SU-DHL-6 (cell line): ENCODE data around the gene PEX10.
"Not testable (repeated sequence)": the region's sequence is repeated elsewhere in the genome, so short reads cannot be mapped to it uniquely, and the experiment has no call there.

ENCODE experiments used
- H2AFZ ChIP-seq: fragments of 200-600 bp; sonication (generic); 2 replicates; pipeline ENCODE4 v1.6.1; 2014; ENCODE audit warnings: low read depth, mild to moderate bottlenecking, moderate library complexity, mixed read lengths, antibody characterized with exemption, low read length; ENCODE audit not compliant: severe bottlenecking
- H3F3A ChIP-seq: fragments of 200-600 bp; shearing (Covaris generic); 2 replicates; pipeline ENCODE4 v1.6.0; 2016; ENCODE audit warnings: antibody characterized with exemption, mild to moderate bottlenecking; ENCODE audit not compliant: insufficient read depth
- H3K27ac ChIP-seq: fragments of 200-600 bp; sonication (generic); 2 replicates; pipeline ENCODE4 v1.5.1; 2016; ENCODE audit warnings: low read depth, mild to moderate bottlenecking, low read length, moderate library complexity, mixed read lengths
- H3K27me3 ChIP-seq: fragments of 200-600 bp; sonication (generic), shearing (Covaris generic); 2 replicates; pipeline ENCODE4 v1.6.0; 2014; ENCODE audit warnings: mild to moderate bottlenecking, low read length
- H3K36me3 ChIP-seq: fragments of 200-600 bp; sonication (generic); 2 replicates; pipeline ENCODE4 v1.6.1; 2014; ENCODE audit warnings: mild to moderate bottlenecking, low read length, mixed read lengths
- H3K4me2 ChIP-seq: fragments of 300-600, 200-600 bp; shearing (Covaris generic), sonication (generic); 2 replicates; pipeline ENCODE4 v1.6.0; 2014; ENCODE audit warnings: low read length, low read depth, mild to moderate bottlenecking; ENCODE audit not compliant: poor library complexity, severe bottlenecking
- H3K4me3 ChIP-seq: fragments of 200-600 bp; sonication (generic); 2 replicates; pipeline ENCODE4 v1.5.1; 2014; ENCODE audit warnings: antibody characterized with exemption, low read length, mild to moderate bottlenecking, mixed read lengths; ENCODE audit not compliant: insufficient read depth, poor library complexity, severe bottlenecking
- H3K79me2 ChIP-seq: fragments of 200-600 bp; sonication (generic); 2 replicates; pipeline ENCODE4 v1.6.1; 2014; ENCODE audit warnings: mild to moderate bottlenecking, low read length, moderate library complexity; ENCODE audit not compliant: insufficient read depth
- H3K9ac ChIP-seq: fragments of 200-600 bp; sonication (generic); 2 replicates; pipeline ENCODE4 v1.7.0; 2014; ENCODE audit warnings: mild to moderate bottlenecking, low read length
- H3K9me2 ChIP-seq: fragments of 200-600 bp; sonication (generic); replicated peaks from 2 replicates; pipeline ENCODE4 v1.6.1; 2014; ENCODE audit warnings: low read length; ENCODE audit not compliant: insufficient read depth
- H3K9me3 ChIP-seq: fragments of 200-600 bp; sonication (generic); 2 replicates; pipeline ENCODE4 v1.6.1; 2014; ENCODE audit warnings: low read length, mixed read lengths; ENCODE audit not compliant: insufficient read depth
- H4K20me1 ChIP-seq: fragments of 200-600 bp; sonication (generic); 2 replicates; pipeline ENCODE4 v1.6.1; 2014; ENCODE audit warnings: low read depth, mild to moderate bottlenecking, antibody characterized with exemption, low read length, moderate library complexity, mixed read lengths
- CTCF ChIP-seq: fragments of 200-600 bp; sonication (generic); IDR thresholded peaks from one replicate; pipeline ENCODE4 v1.5.1; 2017; ENCODE audit warnings: antibody characterized with exemption, mild to moderate bottlenecking, low read length, moderate library complexity; ENCODE audit not compliant: insufficient read depth, poor library complexity, severe bottlenecking
- EZH2phosphoT487 ChIP-seq: fragments of 200-600 bp; sonication (generic), shearing (Covaris generic); conservative IDR thresholded peaks from 2 replicates; pipeline ENCODE4 v1.6.1; 2018; ENCODE audit warnings: mild to moderate bottlenecking, antibody characterized with exemption, low read length, moderate library complexity, mixed read lengths

The PEX10 gene

GRCh38 chr1:2441746-2442145 lies 29.4 kb upstream of the PEX10 start:
- no peaks in the 10 kb centered on the region for H3K27me3 ChIP-seq
- no peak overlapping the region for H3K4me3 ChIP-seq
- H3K9ac ChIP-seq: no peak overlapping the region
- H3K4me2 ChIP-seq: no peak overlapping the region
- no peaks in the 10 kb centered on the region for H3K79me2 ChIP-seq
- no peak overlapping the region for H3K27ac ChIP-seq
- H2AFZ ChIP-seq: no peak overlapping the region
- no peaks in the 10 kb centered on the region for H3F3A ChIP-seq
- no peaks in the 10 kb centered on the region for H3K36me3 ChIP-seq
- H4K20me1 ChIP-seq: no peaks in the 10 kb centered on the region
- H3K9me3 ChIP-seq: no peaks in the 10 kb centered on the region
- TF ChIP-seq EZH2phosphoT487: no peak
- TF ChIP-seq CTCF: no peak
- H3K9me2 ChIP-seq: no peaks in the 10 kb centered on the region

GRCh38 chr1:2440346-2440745 lies 28.0 kb upstream of the PEX10 start:
- not testable (repeated sequence) for H3K9me3 ChIP-seq, H3K9ac ChIP-seq, H3K4me3 ChIP-seq, H3K4me2 ChIP-seq, H2AFZ ChIP-seq, H3K79me2 ChIP-seq, H3K9me2 ChIP-seq, H3K36me3 ChIP-seq, H3K27me3 ChIP-seq, H3F3A ChIP-seq, H4K20me1 ChIP-seq, H3K27ac ChIP-seq

- Histone ChIP-seq H3K79me2 (no peaks in the 10 kb centered on the region), H3K4me3 (no peak overlapping the region), H3K27me3 (no peaks in the 10 kb centered on the region), H3K4me2 (no peak overlapping the region), H4K20me1 (no peaks in the 10 kb centered on the region), H3K36me3 (no peaks in the 10 kb centered on the region), H3K9ac (no peak overlapping the region), H2AFZ (no peak overlapping the region), H3K9me3 (no peaks in the 10 kb centered on the region), H3F3A (no peaks in the 10 kb centered on the region), H3K9me2 (no peaks in the 10 kb centered on the region), H3K27ac (no peak overlapping the region)
- TF ChIP-seq CTCF (no peak), EZH2phosphoT487 (no peak)
These were observed 27.0 kb upstream of the PEX10 start for GRCh38 chr1:2439369-2439768.

GRCh38 chr1:2438641-2439040 lies 26.3 kb upstream of the PEX10 start:
- Histone ChIP-seq H3K27me3 (no peaks in the 10 kb centered on the region), H2AFZ (no peak overlapping the region), H3K9me2 (no peaks in the 10 kb centered on the region), H3K9ac (no peak overlapping the region), H3K4me3 (no peak overlapping the region), H3K36me3 (no peaks in the 10 kb centered on the region), H4K20me1 (no peaks in the 10 kb centered on the region), H3K79me2 (no peaks in the 10 kb centered on the region), H3F3A (no peaks in the 10 kb centered on the region), H3K27ac (no peak overlapping the region), H3K9me3 (no peaks in the 10 kb centered on the region), H3K4me2 (no peak overlapping the region)
- TF ChIP-seq EZH2phosphoT487 (no peak), CTCF (no peak)
